HG02798 (cell line): Measurements from ENCODE around the gene MKNK1.

Experiments used
- ATAC-seq: cut with Tn5 transposase; IDR thresholded peaks from one replicate; pipeline ENCODE4 v1.9.1; 2021; ENCODE audit warnings: mild to moderate bottlenecking; ENCODE audit not compliant: unreplicated experiment, poor library complexity

MKNK1 gene

DNA sequence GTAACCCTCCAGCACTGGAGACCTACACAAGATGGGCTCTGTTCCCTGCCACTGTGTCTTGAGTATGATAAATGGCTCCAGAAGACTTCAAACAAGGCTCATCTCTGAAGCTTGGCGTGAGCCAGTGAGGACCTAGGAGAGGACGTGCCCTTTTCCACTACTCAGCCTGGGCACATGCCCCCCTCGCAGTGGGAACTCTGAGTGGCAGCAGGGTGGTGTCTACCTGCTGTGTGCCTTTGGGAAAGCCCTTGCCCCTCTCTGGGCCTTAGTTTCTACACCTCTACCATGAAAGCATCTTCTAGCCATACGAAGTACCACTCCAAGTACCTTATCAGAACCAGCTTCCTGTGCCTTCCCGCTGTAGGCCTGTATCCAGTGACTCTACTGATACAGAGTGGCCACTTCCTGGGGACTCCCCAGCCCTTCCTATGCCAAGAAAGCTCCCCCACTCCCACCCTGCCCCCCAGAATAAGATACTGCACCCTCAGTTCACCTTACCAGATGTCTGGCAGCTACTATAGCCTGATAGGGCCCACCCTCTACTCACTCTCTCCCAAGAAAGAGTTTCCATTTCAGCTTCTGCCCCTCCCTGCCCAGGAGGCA is 15.7 kb upstream of the MKNK1 start:
- no peak for ATAC-seq

DNA sequence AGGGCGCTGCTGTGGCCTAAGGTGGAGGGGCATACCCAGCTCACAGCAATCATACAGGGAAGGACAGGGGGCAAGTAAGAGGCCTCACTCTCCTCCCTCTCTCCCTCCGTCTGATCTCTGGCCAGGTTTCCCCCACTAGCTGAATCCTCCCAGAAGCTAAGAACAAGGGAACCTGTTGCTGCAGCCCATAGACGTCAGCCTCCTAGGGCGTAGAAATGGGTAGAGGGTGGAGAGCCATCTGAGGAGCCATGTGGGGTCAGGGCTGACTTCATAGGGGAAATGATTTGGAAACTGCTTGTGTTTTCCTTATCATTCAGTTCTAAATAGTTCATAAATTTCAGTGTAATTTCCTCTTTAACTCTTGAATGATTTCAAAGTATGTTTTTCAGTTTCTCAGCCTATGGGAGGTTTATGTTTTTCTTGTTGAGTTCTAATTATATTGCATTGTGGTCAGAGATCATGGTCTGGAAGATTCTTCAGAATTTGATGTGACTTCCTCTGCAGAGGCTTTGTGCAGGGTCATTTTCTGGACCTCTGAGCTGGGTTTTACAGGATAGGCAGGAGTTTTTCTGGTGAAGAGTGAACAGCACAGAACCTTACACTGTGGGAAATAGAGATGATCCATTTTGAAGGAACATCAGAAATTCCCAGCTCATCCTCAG is 14.8 kb upstream of the MKNK1 start:
- no peak for ATAC-seq

DNA sequence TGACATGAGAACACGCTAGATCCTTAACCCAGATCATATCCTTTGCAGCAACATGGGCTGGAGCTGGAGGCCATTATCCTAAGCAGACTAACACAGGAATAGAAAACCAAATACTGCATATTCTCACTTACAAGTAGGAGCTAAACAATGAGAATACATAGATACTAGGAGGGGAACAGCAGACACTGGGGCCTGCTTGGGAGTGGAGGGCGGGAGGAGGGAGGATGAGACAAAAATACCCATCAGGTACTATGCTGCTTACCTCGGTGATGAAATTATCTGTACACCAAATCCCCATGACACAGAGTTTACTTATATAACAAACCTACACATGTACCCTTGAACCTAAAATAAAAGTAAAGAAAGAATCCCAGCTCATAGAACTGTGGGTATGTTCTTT is 13.8 kb upstream of the MKNK1 start:
- no peak for ATAC-seq

DNA sequence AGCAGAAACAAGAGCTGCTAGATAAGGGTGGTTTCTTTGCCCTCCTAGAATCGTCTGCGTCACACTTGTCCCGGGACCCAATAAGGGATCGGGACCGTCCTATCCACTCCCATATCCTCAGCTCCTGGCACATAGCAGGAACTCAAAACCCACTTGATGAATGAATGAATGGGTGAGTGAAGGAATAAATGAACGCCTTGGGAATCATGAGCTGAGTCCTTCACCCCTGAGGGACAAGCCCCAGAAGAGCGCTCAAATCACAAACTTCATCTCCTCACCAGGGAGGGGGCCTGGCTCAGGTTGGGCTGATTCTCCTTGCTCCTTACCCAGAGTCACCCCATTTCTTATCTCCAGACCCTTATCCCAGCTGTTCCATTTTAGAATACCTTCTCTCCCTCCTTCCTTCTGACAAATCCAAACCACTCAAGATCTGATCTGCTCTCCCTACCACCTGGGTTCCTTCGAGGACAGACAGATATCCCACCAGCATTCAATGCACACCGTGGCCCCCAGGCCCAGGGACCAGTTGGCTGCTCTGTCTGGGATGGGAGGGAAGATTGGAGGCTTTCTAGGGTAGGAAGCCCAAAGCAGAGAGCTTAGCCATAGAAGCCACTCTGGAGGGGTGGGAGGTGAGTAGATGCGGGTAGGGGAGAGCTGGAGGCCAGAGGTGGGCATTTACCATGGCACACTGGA is 13.2 kb upstream of the MKNK1 start:
- no peak for ATAC-seq

DNA sequence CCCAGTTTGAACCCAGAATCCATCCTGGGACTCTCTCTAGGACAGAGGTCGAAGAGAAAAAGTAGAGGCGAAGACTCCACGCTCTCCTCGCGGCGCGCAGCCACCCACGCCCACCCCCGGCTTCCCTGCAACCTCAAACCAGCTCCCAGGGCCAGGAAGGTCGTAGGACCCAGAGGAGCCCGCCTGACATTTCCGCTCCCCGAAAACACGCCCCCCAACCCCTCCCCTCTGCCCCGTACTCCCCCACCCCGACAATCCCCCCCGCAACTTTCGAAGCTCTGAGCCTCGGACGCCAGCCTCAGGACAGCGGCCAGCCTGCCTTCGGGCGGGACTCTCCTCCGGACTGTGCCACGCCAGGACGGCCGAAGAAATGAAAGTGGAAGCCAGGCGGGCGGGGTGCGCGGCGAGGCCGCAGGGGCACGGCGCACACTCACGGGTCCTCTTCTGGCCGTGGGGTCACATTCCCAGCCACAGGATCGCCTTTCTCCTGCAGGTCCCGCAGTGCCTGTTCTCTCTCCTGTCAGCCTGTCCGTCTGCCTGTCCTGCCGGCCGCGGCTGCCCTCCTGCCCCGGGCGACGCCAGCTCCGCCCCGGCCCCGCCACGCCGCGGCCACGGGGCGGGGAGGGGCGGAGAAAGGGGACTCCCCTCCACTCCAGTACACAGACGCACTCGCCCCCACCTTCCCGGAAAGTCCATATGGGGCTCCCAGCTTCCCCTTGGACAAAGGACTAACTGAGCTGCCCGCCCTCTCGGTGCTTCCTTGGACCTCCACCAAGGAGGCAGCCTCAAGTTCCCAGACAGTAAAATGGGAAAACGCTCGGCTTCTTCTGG is 12.4 kb upstream of the MKNK1 start, which contains the start of gene MOB3C:
Gene MOB3C (minus strand): TSS at position 535 of the 831 bp plus-strand sequence. CDS start 3,490 bp downstream, outside the sequence.
- peak; percentile 79 for ATAC-seq

DNA sequence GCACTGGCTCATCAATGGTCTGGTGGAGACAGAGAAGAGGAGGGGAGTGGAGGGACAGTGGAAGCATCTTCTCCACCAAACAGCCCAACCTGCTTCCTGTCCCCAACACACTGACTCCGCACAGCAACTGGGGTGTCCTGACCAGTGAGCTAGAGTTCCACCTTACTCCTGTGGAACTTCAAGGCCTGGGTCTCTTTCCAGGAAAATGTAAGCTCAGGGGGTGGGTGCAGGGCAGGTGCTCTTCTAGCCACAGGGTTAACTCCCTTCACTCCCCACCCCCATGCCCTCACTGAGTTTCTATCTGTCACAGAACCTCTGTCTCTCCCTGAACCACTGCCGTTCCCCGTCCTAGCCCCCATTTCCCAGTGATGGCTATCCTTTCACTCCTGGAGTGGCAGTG is 11.7 kb upstream of the MKNK1 start:
- peak; percentile 4 for ATAC-seq

DNA sequence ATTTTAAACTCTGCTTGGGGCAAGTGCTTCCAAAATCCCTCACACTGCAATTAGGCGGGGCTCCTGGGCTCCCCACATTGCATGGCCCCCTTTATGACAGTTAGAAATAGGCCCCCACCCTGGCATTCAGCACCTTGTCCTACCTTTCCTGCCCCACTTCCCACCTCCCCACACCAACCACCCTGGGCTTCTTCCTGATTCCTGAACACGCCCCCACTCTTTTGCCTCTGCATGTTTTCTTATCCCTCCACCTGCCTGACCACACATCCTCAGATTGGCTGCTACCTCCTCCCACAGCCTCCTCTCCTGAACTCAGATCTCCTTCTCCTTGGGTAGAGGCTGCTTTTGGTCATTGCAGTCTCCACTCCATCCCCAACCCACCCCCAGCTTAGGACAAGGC is 11.0 kb upstream of the MKNK1 start:
- ATAC-seq = no peak

DNA sequence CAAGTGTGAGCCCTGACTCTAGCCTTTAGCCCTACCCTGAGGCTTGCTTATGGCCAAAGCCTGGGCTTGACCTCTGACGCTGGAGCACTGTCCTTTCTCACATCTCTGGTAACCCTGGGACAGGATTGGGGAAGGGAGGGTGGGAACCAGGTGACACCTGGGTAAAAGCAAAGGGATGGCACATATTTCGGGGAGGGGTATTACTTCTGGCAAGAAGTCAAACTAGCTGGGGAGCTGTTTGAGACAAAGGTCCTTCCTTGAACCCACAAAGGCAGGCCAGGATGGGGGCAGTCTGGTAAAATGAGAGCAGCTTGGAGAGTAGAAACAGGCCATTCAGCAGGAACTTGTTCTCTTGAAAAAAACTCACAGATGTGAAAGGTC is 10.5 kb upstream of the MKNK1 start:
- no peak for ATAC-seq

DNA sequence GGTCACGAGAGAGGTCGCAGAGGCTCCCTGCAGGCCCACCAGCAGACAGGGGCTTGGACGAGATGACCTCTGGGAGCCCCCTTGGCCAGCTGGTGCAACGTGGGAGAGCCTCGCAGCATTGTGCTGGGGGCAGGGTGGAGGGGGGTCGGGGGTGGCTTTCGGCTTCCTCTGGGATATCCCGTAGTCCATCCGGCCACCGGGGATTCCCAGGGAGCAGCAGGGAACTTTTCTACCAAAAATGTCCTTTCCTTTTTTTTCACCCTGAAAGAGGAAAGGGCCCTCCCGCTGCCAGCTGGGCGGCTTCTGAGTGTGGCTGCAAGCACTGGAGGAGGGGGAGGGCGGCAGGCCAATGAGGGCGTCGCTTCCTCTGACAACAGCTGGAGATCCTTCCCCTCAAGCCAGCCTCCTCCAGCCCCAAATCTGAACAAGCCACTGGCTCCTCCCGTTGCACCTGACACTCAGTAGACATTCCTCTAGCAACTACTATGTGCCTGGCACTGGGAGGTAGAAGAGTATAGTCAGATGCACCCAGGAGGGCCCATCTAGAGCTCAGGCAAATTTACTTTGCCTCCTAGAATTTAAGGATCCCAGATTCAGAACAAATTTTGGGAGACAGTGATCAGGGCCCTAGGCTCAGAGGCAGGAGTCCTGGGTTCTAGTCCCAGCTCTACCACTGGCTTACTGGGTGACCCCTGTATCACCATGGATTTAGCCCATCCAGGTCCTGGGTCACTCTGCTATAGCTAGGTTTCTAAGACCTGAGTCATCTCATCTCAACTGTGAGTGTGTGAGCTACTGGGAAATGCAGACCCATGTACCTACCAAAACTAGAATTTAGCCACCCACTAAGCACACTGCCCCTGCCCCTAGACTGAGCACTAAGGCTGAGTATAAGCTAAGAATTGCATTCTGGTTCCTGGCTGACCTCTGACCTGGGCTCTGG is 9.9 kb upstream of the MKNK1 start:
- ATAC-seq = peak; percentile 27

DNA sequence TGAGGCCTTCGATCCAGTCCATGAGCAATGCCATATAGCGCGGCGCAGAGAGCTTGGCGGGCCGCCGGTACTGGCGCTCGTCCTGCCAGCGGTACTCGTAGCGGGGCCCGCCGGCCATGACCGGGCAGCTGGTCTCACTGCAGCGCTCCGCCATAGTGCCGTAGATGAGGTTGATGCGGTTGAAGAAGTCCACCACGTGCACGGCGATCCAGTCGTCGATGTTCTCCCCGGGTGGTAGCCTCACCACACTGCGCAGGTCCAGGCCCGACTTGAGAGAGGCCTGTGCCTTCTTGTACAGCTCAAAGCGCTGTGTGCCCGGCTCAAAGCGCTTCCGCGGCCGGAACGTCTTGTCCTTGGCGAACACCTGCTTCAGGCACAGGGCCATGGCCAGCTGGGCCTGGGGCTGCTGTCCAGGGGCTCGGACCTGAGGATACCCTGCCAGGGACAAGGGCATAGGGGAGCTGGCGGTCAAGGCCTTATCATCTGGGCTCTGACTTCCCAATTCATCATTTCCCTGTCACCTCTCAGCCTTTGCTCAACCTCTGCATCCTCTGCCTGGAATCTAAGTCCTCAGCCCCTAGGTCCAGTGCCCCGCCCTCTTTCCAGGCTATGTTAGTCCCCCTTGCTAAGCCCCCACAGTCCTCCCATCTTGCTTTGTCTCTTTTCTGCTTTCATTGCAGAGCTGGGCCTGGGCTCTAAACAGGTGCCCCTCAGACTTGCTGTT is 9.0 kb upstream of the MKNK1 start:
- no peak for ATAC-seq

DNA sequence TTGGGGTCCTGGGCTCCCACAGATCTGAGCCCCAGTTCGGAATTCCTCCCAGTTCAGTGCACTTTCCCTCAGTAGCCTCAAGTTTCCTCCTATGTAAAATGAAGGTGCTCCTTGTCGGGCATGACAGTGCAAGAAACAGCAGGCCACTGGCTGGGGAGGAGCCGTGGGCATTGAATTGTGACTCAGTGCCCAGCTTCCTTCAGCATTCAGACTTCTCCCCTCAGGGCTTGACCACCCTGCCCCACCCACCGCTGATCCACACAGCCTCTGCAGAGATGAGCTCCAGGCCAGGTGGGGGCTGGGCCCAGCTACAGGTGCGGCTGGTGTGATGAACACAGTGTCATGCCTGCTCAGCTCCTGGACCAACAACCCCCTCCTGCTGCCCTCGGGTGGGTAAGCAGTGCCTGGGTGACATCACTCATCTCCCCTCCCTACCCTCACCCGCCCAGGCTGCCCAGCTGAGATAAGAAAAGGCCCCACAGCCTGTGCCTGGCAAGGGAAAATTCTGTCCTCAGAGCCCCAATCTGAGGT is 7.7 kb upstream of the MKNK1 start:
- ATAC-seq = no peak

DNA sequence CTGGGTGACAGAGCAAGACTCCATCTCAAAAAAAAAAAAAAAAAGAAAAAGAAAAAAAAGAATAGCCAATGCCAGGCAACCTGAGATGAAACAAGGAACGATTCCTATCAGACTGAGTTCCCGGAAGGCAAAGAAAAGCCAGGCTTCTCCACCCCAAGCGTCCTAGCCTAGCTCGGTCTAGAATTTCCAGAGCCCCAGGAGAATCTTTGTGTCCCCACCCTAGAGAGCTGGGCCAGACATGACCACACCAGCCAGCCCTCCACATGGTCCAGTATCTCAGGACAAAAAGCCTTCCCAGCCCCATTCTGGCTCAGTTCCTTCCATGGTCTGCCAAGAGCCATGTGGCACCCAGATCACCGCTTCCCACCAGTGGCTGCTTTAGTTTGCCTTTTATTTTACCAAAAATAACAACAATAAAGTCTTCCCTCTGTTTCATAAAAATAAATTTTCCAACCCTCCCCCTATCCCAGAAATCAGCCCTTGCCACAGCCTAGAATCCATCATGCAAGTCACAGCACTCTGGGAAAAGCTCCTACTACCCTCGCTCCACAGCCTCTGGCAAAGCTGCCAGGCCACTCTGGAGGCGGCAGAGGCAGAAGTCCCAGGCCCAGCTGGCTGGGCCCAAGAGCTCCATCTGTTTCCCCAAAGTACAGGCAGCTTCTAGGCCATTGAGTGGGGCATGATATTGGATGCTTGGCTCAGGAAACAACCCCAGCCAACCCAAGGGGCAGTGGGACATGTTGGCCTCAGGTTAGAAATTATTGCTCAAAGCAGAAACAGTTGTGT is 3.5 kb upstream of the MKNK1 start:
- no peak for ATAC-seq

DNA sequence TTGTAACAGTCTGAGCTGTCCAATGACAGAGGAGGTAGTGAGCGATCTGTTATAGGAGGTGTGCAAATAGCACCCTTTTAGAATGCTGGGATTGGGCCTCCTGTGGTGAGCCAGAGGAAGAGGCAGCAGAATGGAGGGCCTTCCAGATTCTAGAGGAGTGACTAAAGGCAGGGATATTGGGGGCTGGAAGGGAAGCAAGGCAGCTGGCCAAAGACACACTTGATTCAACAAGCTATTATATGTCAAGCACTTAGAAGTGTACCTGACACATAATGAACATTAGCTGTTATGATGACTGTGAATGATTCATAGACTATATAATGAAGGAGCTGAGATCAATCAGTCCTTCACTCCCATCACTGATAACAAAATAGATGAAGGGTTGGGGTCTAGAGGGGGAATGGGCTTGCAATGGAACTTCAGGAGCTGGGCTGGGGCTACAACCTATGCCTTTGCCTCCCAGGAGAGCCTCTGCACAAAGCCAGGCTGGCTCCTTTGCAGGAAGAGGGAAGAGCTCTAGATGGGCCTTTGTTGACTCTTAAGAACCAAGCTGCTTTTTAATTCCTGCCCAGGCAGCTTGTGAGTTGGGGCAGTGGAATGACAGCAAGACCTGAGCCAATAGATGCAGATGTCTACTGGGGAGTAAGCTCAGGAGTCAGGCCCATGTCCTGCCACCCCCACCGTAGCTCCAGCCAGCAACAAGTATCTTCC is 2.3 kb upstream of the MKNK1 start:
- ATAC-seq = no peak

DNA sequence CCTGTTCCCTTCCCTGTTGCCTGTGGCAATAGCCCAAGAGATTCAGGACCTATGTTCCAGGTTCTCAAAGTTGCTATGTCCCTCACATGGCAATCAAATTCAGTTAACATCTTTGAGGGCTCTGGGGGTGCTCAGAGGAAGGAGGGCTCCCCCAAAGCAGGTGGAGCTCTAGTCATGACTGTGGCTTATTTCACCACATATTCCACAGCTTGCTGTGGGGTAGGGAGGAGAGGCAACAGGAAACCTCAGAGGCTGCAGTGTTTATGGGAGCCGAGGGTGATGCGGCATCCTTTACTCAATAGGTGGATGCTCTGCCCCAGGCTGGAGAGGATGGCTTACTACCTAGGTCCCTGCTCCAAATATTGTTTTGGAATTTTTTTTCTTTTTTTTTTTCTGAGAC is 1.2 kb upstream of the MKNK1 start:
- no peak for ATAC-seq

DNA sequence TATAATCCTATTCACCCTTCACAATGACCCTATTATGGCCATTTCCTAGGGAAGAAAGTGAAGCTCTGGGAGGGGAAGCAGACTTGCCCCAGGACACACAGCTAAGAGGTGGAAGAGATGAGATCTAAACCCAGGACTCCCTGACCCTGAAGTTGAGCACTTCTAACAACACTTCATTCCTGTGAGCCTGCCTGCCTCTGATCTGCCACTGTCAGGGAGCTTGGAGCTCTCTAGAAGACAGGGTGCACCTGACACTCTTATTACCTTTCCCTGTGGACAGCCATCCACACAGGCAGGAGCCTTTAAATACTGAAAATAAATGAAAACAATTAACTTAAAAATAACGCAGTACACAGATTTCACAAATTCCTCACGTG is 599 bp downstream of the MKNK1 start:
- no peak for ATAC-seq

DNA sequence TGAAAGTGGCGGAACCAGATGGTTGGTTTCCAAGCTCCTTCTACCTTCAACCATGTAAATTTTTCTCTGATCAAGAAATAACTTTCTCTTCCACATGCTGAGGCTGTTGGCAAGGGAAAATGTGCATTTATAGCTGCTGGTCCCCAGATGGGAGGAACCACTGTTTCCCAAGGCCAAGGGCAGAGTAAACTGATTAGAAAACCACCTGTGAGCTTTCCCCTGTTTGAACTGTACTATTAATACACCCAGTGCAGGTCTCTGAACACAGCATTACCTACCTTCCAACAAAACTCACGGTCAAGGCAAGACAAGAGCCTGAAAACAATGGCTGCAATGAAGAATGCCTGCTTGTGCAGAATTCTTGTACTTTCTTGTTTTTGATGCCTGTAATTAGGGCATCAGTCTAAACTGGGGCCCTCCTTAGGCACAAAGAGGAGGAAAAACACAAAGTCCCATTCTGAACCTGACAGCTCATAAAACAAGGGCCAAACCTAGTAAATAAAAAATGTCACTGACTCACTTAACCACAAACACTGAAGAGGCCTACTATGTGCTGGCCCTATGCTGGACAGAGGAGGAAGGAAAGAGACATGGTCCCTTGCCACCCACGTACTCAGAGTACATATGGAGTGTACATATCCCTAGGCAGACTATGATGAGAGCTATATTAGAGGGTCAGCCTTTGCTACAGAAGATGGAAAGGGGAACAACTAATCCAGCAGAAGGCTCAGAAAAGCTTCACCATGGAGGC is 2.6 kb downstream of the MKNK1 start:
- no peak for ATAC-seq
